Ovary (tissue), 3 donors: ENCODE data around the gene IFNG.

Experiments used
- EP300 ChIP-seq: sonication (generic); formaldehyde crosslinking; IDR thresholded peaks from one replicate; pipeline ENCODE4 v1.6.1; 2017; ENCODE audit warnings: antibody characterized with exemption
- POLR2A ChIP-seq: fragments of 450-650 bp; IDR thresholded peaks from one replicate; pipeline ENCODE4 v1.6.1; 2017; ENCODE audit warnings: antibody characterized with exemption, mild to moderate bottlenecking, moderate library complexity
- TF ChIP-seq, protein P1 (sequence below), 3 donors: fragments of 450-650 bp in 2 of 3; fragments of 200-600 bp in 1 of 3; IDR thresholded peaks; one replicate each; pipeline versions ENCODE4 v1.5.1 to v1.8.0; 2016 to 2022; ENCODE audit warnings: antibody characterized with exemption in 3 of 3, mild to moderate bottlenecking in 1 of 3
- donor health status: DM: no; HTN: no; CAD: no.

DNA sequence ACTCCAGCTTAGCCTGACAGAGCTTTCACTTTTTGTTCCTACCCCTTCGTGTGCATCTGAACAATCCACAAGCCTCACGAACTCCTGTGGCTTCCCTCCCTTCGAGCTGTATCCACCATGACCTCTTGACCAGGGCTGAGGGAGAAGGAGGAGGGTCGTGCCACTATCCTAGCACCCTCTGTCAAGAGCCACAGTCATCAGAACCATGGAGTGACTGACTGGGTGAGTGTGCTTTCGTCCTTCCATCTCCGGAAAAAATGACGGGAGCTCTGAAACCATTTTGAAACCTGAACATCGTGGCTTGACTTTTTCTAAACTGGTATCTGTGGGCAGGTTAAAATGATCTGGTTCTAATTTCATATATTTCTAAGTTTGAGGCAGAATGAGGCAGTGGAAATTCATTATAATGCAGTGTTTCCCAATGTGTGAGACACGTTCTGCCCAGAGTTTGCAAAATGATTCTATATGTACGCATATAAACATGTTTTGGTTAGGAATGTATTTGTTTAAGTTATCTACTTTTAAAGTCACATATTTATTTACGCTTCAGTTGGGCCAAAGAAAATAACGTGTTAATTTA lies 39.1 kb upstream of the IFNG start:
- TF ChIP-seq, protein P1, sequence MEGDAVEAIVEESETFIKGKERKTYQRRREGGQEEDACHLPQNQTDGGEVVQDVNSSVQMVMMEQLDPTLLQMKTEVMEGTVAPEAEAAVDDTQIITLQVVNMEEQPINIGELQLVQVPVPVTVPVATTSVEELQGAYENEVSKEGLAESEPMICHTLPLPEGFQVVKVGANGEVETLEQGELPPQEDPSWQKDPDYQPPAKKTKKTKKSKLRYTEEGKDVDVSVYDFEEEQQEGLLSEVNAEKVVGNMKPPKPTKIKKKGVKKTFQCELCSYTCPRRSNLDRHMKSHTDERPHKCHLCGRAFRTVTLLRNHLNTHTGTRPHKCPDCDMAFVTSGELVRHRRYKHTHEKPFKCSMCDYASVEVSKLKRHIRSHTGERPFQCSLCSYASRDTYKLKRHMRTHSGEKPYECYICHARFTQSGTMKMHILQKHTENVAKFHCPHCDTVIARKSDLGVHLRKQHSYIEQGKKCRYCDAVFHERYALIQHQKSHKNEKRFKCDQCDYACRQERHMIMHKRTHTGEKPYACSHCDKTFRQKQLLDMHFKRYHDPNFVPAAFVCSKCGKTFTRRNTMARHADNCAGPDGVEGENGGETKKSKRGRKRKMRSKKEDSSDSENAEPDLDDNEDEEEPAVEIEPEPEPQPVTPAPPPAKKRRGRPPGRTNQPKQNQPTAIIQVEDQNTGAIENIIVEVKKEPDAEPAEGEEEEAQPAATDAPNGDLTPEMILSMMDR (IDR thresholded peaks at IDR 0.05), result no peak
- no peak for TF ChIP-seq POLR2A
- no peak for TF ChIP-seq EP300
